ENCODE results near the gene KLF13.

GRCh38 chr15:31352339-31352751 lies 25.7 kb downstream of the KLF13 start:
- TF ChIP-seq CTCF (conservative IDR thresholded peaks at IDR 0.05; ENCODE audit: low read depth, low read length) (no peak), EZH2 (IDR thresholded peaks at IDR 0.05; ENCODE audit: borderline replicate concordance, low read depth, low read length, poor library complexity, severe bottlenecking) (no peak)
